Measurements from ENCODE around the gene CCT8. TPM values are rescaled to one million over a fixed set of nuclear protein-coding genes. Genes with fewer than 3 reads are reported as not detected.
A peak's percentile ranks its signal among the peaks of the same experiment; 100 is the strongest.
"Not testable (repeated sequence)": the region's sequence is repeated elsewhere in the genome, so short reads cannot be mapped to it uniquely, and the experiment has no call there.

CCT8 gene
- total RNA-seq, 1 donor from 2014 or later: 310 TPM

DNA sequence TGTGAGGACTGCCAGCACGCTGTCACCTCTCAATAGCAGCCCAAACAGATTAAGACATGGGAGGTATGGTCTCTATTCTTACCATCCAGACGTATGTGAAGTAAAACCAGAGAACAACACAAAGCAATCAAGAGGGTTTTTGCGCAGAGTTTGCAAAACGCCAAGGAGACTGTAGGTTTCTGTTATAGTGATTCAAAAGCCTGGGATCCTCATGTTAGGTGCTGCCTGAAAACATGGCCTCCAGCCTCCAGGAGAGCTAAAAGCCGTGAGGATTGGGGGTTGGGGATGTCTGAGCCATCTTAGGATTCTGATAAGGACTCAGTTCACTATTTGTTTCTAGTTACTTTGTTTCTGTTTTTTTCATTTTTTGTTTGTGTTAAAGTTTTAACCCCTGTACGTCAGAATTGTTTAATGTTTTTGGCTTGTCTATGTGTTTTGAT is 4.2 kb upstream of the CCT8 start:
- no peak for DNase-seq

- DNase-seq: not testable (repeated sequence)
Measured at GRCh38 chr21:29076731-29077640, 3.5 kb upstream of the CCT8 start.

DNA sequence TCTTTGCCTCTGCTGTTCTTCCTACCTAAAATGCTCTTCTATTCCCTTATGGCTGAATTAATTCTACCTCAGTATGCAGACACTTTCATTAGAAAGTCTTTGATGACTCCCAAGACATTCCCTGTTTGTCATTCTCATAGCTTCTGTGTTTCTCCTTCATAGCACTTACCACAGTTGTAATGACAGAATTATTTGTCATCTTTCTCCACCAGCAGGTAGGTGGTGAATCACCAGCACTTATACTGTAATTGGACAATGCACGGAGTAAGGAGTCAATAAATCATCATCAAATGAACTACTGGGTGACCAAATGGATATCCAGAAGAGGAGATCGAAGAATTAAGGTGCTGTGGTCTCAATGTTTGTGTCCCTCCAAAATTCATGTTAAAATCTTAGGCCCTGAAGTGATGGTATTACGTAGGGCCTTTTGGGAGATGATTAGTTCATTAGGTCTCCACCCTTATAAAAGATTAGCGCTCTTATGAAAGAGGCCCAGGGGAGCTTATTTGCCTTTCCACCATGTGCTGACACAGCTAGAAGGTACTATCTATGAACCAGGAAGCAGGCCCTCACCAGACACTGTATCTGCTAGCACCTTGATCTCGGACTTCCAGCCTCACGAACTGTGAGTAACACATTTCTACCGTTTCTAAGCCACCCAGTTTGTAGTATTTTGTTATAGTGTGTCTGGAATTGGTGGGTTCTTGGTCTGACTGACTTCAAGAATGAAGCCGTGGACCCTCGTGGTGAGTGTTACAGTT is 2.4 kb upstream of the CCT8 start:
- no peak for DNase-seq

DNA sequence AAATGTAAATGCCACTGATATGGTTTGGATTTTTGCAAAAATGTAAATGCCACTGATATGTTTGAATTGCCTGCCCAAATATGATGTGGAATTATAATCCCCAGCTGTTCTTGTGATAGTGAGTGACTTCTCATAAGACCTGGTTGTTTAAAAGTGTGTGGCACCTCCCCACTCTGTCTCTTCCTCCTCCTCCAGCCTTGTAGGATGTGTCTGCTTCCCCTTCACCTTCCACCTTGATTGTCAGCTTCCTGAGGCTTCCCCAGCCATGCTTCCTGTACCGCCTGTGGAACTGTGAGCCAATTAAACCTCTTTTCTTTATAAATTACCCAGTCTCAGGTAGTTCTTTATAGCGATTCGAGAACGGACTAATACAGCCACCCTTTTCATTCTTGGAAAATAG is 1.3 kb upstream of the CCT8 start:
- no peak for DNase-seq

- DNase-seq: no peak
Measured at GRCh38 chr21:29074007-29074376, 544 bp upstream of the CCT8 start.

DNA sequence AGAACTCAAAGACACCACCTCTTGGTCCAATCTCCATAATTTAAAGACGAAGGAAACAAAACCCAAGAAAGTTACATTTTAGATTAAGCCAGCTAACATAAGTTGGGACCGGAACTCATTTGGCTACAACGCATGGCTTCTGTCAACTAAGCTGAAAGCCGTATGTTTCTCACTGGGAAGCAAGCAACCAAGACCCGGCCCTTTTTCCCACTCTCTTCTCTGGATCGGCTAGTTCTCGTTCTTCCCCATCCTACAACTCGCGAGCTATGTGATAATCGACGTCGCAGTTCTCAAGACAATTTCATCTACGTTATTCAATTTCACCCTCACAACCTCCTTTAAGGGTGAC is 601 bp downstream of the CCT8 start:
- DNase-seq: no peak

GRCh38 chr21:29064850-29065481 is 8.5 kb downstream of the CCT8 start:
- no peak for DNase-seq

- no peak for DNase-seq
Measured at GRCh38 chr21:29056538-29057050, 16.9 kb downstream of the CCT8 start.

DNA sequence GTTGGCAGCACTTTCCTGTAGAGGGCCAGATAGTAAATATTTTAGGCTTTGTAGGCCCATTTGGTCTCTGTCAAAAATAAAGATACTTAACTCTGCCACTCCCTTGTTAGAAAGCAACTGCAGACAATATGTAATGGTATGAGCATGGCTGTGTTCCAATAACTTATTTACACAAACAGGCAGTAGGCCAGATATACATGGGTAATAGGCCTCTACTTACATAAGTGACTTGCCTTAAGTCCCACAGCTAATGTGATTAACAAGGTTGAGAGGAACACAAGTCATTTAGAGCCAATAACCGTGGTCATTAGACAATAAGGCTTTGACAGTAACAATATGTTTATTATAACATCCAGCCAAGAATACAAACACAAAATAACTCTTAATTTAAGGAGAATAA is 17.4 kb downstream of the CCT8 start:
- DNase-seq: no peak

DNA sequence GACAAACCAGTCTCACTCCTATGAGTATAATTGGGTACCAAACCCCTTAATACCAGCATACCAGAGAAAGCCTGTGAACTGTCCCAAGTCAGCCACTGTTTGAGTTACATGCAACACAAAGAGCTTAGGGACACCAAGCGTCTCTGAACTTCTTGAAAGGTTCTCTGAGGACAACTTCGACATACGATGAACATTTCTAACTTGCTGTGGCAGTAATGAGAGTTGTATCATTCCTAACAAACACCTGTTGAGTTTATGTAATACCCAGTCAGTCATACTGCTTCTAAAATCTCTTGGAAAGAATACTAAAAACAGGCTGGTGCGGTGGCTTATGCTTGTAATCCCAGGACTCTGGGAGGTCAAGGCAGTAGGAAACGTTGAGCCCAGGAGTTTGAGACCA is 18.4 kb downstream of the CCT8 start:
- DNase-seq: no peak

DNA sequence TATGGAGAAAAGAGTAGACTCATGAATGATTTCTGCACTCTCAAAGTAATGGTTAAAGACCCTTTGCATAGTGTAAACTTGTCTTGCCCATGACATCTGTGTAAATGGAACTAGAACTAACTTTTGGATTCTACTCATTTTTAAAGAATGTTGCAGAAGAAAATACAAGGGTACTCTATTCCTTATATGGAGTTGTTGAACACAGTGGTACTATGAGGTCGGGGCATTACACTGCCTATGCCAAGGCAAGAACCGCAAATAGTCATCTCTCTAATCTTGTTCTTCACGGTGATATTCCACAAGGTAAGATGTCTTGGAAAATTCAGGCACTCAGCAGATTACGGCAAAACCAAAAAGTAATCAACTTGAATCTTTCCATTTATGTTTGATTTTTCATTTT is 19.8 kb downstream of the CCT8 start:
- DNase-seq: no peak

DNA sequence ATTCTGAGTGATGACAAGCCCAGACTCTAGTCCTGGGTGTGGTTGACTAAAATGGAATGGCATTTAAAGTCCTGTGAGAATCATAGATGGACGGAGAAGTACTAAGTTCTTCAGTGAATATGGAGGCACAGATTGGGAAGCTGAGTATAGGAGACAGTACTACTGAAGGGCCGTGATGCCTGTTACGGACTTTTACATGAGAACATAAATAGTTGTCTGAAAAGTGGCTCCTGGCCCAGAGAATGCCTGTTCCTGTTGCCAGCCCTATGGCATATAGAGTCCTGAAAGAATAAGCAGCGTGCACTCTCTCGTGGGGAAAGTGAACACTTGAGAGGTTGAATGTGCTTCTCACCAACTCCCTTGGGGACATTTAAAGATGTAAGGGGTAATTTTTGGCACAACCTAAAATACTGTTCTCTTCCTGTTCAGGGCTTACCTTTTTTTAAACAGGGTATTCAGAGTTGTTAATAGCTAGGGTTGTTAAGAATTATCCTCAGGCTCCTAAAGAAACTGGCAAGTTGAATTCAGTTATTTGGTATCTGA is 20.4 kb downstream of the CCT8 start:
- DNase-seq: no peak

GRCh38 chr21:29052224-29052623 is 21.2 kb downstream of the CCT8 start:
- no peak for DNase-seq

GRCh38 chr21:29034678-29035077 is 38.8 kb downstream of the CCT8 start:
- no peak for DNase-seq

DNA sequence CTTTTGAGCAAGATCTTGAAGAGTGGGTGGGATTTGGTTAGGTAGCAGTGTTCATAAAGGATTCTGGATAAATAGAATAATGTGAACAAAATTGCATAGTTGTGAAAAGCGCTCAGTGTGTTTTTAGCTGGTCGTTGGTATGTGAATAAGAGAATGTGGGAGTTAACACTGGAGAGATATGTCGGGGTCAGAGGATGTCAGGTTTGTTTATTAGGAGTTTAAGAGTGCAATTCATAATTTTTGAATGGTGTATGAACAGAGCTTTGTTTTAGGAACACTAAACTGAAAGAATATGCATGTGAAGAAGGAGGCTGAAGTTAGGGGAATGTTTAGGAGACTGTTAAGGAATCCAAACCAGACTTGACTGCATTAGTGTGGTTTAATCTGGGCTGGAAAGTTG is 39.6 kb downstream of the CCT8 start:
- no peak for DNase-seq

DNA sequence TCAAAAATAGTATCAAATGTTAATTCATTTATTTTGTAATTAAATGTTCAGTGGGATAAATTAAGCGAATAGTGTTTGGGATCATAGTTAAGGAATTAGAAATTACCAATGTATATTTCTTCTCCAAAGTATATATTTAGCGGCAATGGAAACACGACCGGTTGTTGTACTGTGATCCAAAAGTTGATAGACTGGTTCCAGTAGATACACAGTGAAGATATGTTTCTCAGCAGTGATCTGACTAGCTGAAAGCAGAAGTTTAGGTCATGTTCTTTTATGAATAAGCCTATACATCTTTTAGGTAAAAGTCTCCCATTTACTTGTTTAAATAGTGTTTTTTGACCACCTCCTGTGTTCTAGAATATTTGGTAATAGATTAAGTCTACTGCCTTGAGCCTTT is 40.1 kb downstream of the CCT8 start:
- DNase-seq: no peak

- no peak for DNase-seq
Measured at GRCh38 chr21:29030909-29031308, 42.5 kb downstream of the CCT8 start.

- no peak for DNase-seq
Measured at GRCh38 chr21:29029524-29029923, 43.9 kb downstream of the CCT8 start.

DNA sequence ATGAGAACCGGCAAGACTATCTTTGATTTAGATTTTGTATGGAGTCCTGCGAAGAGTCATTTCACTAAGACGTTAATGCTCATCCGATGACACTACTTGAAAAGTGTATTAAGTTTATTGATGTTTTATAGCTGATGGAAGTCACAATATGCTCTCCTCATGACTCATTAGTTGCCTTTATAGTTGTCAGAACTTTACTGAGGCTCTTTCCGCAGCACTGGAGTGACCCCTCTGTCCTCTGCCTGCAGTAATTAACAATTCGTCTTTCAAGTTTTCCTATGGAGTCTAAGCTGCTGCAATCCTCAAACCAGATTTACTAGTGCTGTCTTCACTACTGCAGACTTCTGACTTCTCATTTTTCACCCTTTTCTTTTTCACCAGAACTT is 48.1 kb downstream of the CCT8 start:
- DNase-seq: no peak

GRCh38 chr21:29024474-29025327 is 48.7 kb downstream of the CCT8 start, which contains the start of gene USP16:
TSS of gene USP16 (plus strand) at chr21:29024668. CDS start at chr21:29027914, 3,246 bp downstream.
- peak; percentile 95 for DNase-seq

DNA sequence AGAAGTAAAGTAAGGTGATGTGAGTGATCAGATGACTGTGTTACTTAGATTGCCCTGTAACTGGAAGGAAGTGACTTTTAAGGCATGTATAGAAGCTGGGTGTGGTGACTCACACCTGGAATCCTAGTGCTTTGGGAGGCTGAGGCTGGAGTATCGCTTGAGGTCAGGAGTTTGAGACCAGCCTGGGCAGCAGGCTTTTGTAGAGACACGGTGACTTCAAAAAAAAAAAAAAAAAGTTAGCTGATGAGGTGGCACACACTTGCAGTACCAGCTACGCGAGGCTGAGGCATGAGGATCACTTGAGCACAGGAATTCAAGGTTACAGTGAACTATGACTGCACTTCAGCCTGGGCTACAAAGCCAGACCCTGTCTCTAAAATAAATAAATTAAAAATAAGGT is 51.3 kb downstream of the CCT8 start:
- DNase-seq: no peak

- DNase-seq: no peak
Measured at GRCh38 chr21:29018540-29018939, 54.9 kb downstream of the CCT8 start.

Measured in occipital lobe (tissue), 2 donors.